ENCODE results near the gene HPS4. TPM values are rescaled to one million over a fixed set of nuclear protein-coding genes. Genes with fewer than 3 reads are reported as not detected.

Gene HPS4
- total and polyA plus RNA-seq, 8 donors, result 10.3 to 46.1 (median 24.3) TPM

DNA sequence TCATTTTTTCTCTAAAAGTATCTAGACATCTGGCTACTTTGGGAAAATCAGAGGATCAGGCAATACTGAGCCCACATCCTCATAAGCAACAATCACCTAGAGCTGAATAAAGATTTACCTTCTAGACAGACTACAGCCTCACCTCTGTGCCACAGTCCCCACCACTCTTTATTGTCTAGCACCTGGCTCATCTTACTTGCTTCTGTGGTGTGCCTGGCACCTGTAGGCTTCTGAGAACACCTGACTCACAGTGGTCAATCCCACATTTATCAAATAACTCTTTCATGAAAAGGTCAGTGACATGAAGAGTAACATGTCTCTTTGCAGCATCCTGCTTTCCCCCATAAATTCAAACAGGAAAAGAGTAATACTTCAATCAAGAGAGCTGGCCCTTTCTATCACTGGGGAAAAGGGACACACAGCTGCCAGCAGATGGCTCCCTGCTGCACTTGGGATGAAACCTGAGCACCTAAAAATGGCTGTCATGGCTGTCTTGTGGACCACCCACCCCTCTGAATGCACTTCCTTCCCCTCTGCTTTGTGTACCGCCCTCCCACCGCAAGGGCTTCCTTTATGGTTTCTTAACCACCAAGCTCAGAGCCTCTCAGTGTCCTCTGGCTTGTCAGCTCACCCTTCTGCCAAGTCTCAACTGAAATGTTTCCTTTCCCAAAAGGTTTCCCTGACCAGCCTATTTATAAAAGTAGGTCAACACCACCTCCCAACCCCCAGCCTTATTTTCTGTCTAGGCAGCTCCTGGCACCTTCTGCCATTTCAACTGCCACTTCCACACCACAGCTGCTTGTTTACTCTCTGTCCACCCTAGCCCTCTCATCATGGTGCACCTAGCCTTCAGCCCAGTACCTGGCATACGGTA is 19.3 kb upstream of the HPS4 start:
- DNase-seq, result peak; percentile 28 to 76
- H3K9me3 ChIP-seq, result no peaks in the 10 kb centered on the region
- no peaks in the 10 kb centered on the region for H3K27me3 ChIP-seq
- H3K36me3 ChIP-seq, result peaks cover 86 to 100% (median 100%) of the 10 kb centered on the region in 4 donors
- H3K4me1 ChIP-seq, result peaks cover 0 to 12% (median 2%) of the 10 kb centered on the region in 4 donors
- no peak for TF ChIP-seq EP300 (IDR thresholded peaks at IDR 0.05)
- TF ChIP-seq, protein P1, sequence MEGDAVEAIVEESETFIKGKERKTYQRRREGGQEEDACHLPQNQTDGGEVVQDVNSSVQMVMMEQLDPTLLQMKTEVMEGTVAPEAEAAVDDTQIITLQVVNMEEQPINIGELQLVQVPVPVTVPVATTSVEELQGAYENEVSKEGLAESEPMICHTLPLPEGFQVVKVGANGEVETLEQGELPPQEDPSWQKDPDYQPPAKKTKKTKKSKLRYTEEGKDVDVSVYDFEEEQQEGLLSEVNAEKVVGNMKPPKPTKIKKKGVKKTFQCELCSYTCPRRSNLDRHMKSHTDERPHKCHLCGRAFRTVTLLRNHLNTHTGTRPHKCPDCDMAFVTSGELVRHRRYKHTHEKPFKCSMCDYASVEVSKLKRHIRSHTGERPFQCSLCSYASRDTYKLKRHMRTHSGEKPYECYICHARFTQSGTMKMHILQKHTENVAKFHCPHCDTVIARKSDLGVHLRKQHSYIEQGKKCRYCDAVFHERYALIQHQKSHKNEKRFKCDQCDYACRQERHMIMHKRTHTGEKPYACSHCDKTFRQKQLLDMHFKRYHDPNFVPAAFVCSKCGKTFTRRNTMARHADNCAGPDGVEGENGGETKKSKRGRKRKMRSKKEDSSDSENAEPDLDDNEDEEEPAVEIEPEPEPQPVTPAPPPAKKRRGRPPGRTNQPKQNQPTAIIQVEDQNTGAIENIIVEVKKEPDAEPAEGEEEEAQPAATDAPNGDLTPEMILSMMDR (IDR thresholded peaks at IDR 0.05), result peak in 1 of 7 experiments; percentile 14
- no peak overlapping the region for H3K4me3 ChIP-seq
- H3K27ac ChIP-seq, result peak overlapping the region in 1 of 5 donors; percentile 25
- intact Hi-C loops (cut with DNase I; ENCODE audit: low total_unique reads), result no loop called here
- 30 to 60% (median 51%) methylated on average over 3 of the region's 3 CpGs for WGBS, 5 donors

DNA sequence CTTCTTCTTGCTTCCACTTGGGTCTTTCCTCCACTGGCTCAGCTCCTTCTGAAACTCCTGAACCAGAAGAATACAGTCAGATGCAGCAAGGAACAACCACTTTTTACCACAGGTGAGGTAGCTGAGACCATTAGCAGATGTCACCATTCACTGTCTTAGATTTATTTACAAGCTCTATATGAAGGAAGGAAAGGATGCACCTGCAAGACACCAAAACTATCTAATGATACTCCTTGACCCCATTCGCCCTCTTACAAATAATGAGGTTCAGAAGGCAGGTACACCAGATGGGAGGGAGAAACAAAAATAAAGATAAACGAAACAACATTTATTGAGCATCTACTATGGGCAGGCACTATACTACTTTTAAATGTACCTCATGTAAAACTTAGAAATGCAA is 18.4 kb upstream of the HPS4 start:
- Histone ChIP-seq H3K27ac (no peak overlapping the region), H3K4me3 (no peak overlapping the region), H3K36me3 (peaks cover 84 to 100% (median 100%) of the 10 kb centered on the region in 4 donors), H3K27me3 (no peaks in the 10 kb centered on the region), H3K9me3 (no peaks in the 10 kb centered on the region), H3K4me1 (peaks cover 0 to 12% (median 2%) of the 10 kb centered on the region in 4 donors)
- no peak for DNase-seq
- intact Hi-C loops (cut with DNase I; ENCODE audit: low total_unique reads), result no loop called here
- WGBS, 5 donors, result 89 to 96% (median 92%) methylated on average over 2 of the region's 2 CpGs
- no peak for TF ChIP-seq POLR2A (IDR thresholded peaks at IDR 0.05)
- TF ChIP-seq POLR2AphosphoS5 (IDR thresholded peaks at IDR 0.05), result no peak

DNA sequence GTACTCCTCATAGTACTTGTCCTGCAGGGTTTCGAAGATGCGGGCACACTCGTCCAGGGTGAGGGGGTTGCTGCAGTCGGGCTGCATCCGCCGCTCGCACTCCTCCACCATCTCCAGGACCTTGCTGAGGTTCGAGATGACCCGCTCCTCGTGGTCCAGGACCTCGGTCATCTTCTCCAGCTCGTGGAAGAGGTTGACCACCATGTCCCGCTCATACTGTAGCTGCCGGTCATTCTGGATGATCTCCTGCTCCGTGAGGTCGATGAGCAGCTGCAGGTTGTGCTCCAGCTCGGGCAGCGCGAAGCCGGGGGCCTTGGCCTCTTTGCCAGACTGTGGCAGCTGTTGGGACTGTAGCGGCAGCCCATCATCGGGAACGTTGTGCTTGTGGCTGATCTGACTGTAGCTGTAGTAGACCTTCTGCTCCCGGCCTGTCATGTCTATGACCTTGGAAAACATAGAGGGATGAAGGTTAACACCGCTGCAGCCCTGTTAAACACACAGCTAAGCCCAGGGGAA is 15.7 kb upstream of the HPS4 start:
- peaks cover 76 to 100% (median 100%) of the 10 kb centered on the region in 4 donors for H3K36me3 ChIP-seq

DNA sequence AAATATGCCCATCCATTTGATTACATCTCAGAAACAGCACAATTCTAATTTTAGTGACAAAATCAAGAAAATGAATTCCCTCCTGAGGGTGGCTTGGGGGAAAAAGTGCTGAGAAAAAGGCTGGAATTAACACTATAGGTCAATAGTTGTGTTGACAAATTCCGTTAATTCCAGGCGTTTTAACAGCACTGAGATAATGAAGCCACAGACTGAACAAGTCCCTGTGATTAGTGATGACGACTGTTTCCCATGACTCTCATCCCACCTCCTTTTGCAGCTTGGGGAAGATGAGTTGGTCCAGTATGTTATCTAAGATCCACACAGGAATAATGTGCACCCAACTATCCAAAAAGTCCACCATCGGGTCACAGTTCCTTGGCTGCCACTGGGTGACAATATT is 12.9 kb upstream of the HPS4 start:
- Histone ChIP-seq H3K9me3 (no peaks in the 10 kb centered on the region), H3K4me1 (no peaks in the 10 kb centered on the region), H3K27ac (no peak overlapping the region), H3K36me3 (peaks cover 80 to 100% (median 100%) of the 10 kb centered on the region in 4 donors), H3K27me3 (no peaks in the 10 kb centered on the region), H3K4me3 (no peak overlapping the region)
- 61 to 84% (median 72%) methylated on average over 4 of the region's 4 CpGs for WGBS, 5 donors
- no peak for DNase-seq
- intact Hi-C loops (cut with DNase I; ENCODE audit: low total_unique reads), result no loop called here
- TF ChIP-seq, protein P1 (IDR thresholded peaks at IDR 0.05), result no peak
- no peak for TF ChIP-seq POLR2AphosphoS5 (IDR thresholded peaks at IDR 0.05)

More for the DNA sequence above, 15.7 kb upstream of the HPS4 start:
- intact Hi-C loops (cut with DNase I; ENCODE audit: low total_unique reads), result no loop called here
- H3K27me3 ChIP-seq, result no peaks in the 10 kb centered on the region
- H3K27ac ChIP-seq, result no peak overlapping the region
- no peak overlapping the region for H3K4me3 ChIP-seq
- peaks cover 0 to 12% (median 2%) of the 10 kb centered on the region in 4 donors for H3K4me1 ChIP-seq
- no peak for TF ChIP-seq POLR2AphosphoS5 (IDR thresholded peaks at IDR 0.05)
- TF ChIP-seq, protein P1 (IDR thresholded peaks at IDR 0.05), result no peak
- TF ChIP-seq POLR2A (IDR thresholded peaks at IDR 0.05), result no peak
- no peak for TF ChIP-seq EP300 (IDR thresholded peaks at IDR 0.05)
- no peak for DNase-seq
- WGBS, 5 donors, result 92 to 93% (median 92%) methylated on average over 19 to 25 of the region's 25 CpGs
- H3K9me3 ChIP-seq, result no peaks in the 10 kb centered on the region

DNA sequence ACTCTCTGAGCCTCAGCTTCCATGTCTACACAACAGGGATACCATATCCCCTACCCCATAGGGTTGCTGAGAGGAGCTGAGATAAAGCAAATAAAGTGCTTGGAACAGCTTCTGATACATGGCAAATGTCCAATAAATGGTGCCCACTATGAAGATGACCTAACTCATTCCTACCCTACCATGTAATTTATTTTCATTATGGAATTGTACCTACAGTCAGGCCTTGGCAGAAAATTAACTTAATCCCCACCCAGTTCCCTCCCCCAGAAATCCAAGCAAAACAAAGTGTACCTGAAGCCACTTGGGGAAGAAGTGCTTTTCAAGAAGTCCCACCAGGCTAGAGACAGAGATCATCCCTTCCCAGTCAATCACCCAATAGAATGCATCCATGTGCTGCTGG is 10.9 kb upstream of the HPS4 start:
- Histone ChIP-seq H3K4me3 (no peak overlapping the region), H3K9me3 (no peaks in the 10 kb centered on the region), H3K36me3 (peaks cover 74 to 100% (median 99%) of the 10 kb centered on the region in 4 donors), H3K27ac (no peak overlapping the region), H3K4me1 (peaks cover 0 to under 1% (median 0%) of the 10 kb centered on the region in 4 donors), H3K27me3 (no peaks in the 10 kb centered on the region)
- no peak for DNase-seq
- intact Hi-C loops (cut with DNase I; ENCODE audit: low total_unique reads), result no loop called here
- TF ChIP-seq POLR2A (IDR thresholded peaks at IDR 0.05), result no peak
- TF ChIP-seq, protein P1 (IDR thresholded peaks at IDR 0.05), result no peak
- TF ChIP-seq EP300 (IDR thresholded peaks at IDR 0.05), result no peak
- TF ChIP-seq POLR2AphosphoS5 (IDR thresholded peaks at IDR 0.05), result no peak

Data from stomach (tissue), 9 donors.